Activated CD4-positive, alpha-beta T cell treated with anti-CD3 and anti-CD28 coated beads, Interleukin-2, amount 50 U/mL, for 4 hours (primary cell): ENCODE measurements around the gene CFTR.

ENCODE experiments used
- DNase-seq, 2 experiments: peaks; one replicate each; pipeline ENCODE4 v3.0.0-alpha.2; 2020

CFTR gene

GRCh38 chr7:117592011-117592635 is 112.3 kb downstream of the CFTR start:
- no peak for DNase-seq

- DNase-seq = no peak
Observed at GRCh38 chr7:117596134-117596533, 116.3 kb downstream of the CFTR start.

GRCh38 chr7:117597755-117598154 is 117.9 kb downstream of the CFTR start:
- DNase-seq = no peak

- no peak for DNase-seq
Observed at GRCh38 chr7:117600911-117601310, 121.1 kb downstream of the CFTR start.

GRCh38 chr7:117603627-117604026 is 123.8 kb downstream of the CFTR start:
- no peak for DNase-seq

- DNase-seq = no peak
Observed at GRCh38 chr7:117605712-117606111, 125.9 kb downstream of the CFTR start.

- no peak for DNase-seq
Observed at GRCh38 chr7:117606132-117606531, 126.3 kb downstream of the CFTR start.

- no peak for DNase-seq
Observed at GRCh38 chr7:117610396-117610795, 130.6 kb downstream of the CFTR start.

- DNase-seq = no peak
Observed at GRCh38 chr7:117612637-117613036, 132.8 kb downstream of the CFTR start.

GRCh38 chr7:117616694-117617093 is 136.9 kb downstream of the CFTR start:
- DNase-seq = no peak

- DNase-seq = no peak
Observed at GRCh38 chr7:117619681-117620080, 139.9 kb downstream of the CFTR start.

GRCh38 chr7:117621075-117621618 is 141.3 kb downstream of the CFTR start:
- no peak for DNase-seq

- no peak for DNase-seq
Observed at GRCh38 chr7:117623606-117624005, 143.8 kb downstream of the CFTR start.

GRCh38 chr7:117630501-117630900 is 150.7 kb downstream of the CFTR start:
- DNase-seq = no peak

GRCh38 chr7:117630907-117631564 is 151.2 kb downstream of the CFTR start:
- no peak for DNase-seq

GRCh38 chr7:117631652-117632051 is 151.8 kb downstream of the CFTR start:
- no peak for DNase-seq

- DNase-seq = no peak
Observed at GRCh38 chr7:117637937-117638336, 158.1 kb downstream of the CFTR start.

GRCh38 chr7:117639966-117640365 is 160.1 kb downstream of the CFTR start:
- no peak for DNase-seq

- DNase-seq = no peak
Observed at GRCh38 chr7:117640465-117640864, 160.6 kb downstream of the CFTR start.

GRCh38 chr7:117645481-117646165 is 165.8 kb downstream of the CFTR start:
- DNase-seq = no peak

GRCh38 chr7:117648203-117648866 is 168.5 kb downstream of the CFTR start:
- DNase-seq = no peak

GRCh38 chr7:117652943-117653680 is 173.3 kb downstream of the CFTR start:
- no peak for DNase-seq

- no peak for DNase-seq
Observed at GRCh38 chr7:117654780-117655179, 175.0 kb downstream of the CFTR start.
